Kidney (tissue), 14 donors: ENCODE data around the gene INCENP. TPM values are rescaled to one million over a fixed set of nuclear protein-coding genes. Genes with fewer than 3 reads are reported as not detected.

Experiments used
- DNase-seq, 5 donors: peaks; one replicate each; pipeline ENCODE4 v3.0.0-alpha.2; 2013 to 2020
- FAIRE-seq: peaks from 2 replicates; lab custom pipeline; 2012; peaks lifted over from hg19 to GRCh38; lab: Jason Lieb, UNC
- H3K27ac ChIP-seq, 2 donors: one replicate each; pipeline ENCODE4 v1.7.0; 2013; ENCODE audit warnings: low read depth in 2 of 2, low read length in 2 of 2, inconsistent platforms in 1 of 2
- H3K27me3 ChIP-seq: one replicate; pipeline ENCODE4 v1.7.1; 2013; ENCODE audit warnings: low read length, inconsistent platforms; ENCODE audit not compliant: control insufficient read depth, insufficient read depth
- H3K36me3 ChIP-seq, 3 donors: one replicate each; pipeline versions ENCODE4 v1.7.0 to v1.7.1; 2013; ENCODE audit warnings: low read length in 3 of 3, control low read depth in 1 of 3, inconsistent platforms in 1 of 3; ENCODE audit not compliant: insufficient read depth in 3 of 3, control insufficient read depth in 2 of 3
- H3K4me1 ChIP-seq, 3 donors: one replicate each; pipeline versions ENCODE4 v1.7.0 to v1.7.1; 2013; ENCODE audit warnings: low read length in 3 of 3, inconsistent platforms in 1 of 3, low read depth in 1 of 3; ENCODE audit not compliant: control insufficient read depth in 2 of 3, insufficient read depth in 2 of 3
- H3K4me3 ChIP-seq, 3 donors: one replicate each; pipeline versions ENCODE4 v1.7.0 to v1.8.1; 2013; ENCODE audit warnings: low read length in 3 of 3, control low read depth in 1 of 3, inconsistent platforms in 1 of 3
- H3K9ac ChIP-seq, 3 donors: one replicate each; pipeline versions ENCODE4 v1.7.0 to v1.7.1; 2013; ENCODE audit warnings: low read length in 3 of 3, control low read depth in 1 of 3, inconsistent platforms in 1 of 3
- H3K9me3 ChIP-seq, 3 donors: one replicate each; pipeline versions ENCODE4 v1.7.0 to v1.7.1; 2013; ENCODE audit warnings: low read length in 3 of 3, control low read depth in 1 of 3, inconsistent platforms in 1 of 3; ENCODE audit not compliant: control insufficient read depth in 2 of 3, insufficient read depth in 1 of 3
- CTCF ChIP-seq: IDR thresholded peaks from 3 replicates; pipeline ENCODE4 v1.5.1; 2012; ENCODE audit warnings: mild to moderate bottlenecking, moderate library complexity, borderline replicate concordance; ENCODE audit not compliant: insufficient read depth; ENCODE audit errors: extremely low read depth
- intact Hi-C: fragments of 100-400 bp; cut with DNase I; formaldehyde crosslinking; loops from one replicate; pipeline ENCODE4 v1.11.1; 2022
- polyA plus RNA-seq: library from polyadenylated mRNA; stranded (reverse); fragments of 350-450 nt; fragmentation: Illumina TruSeq; extraction: RNeasy Lipid Tissue Mini Kit (QIAGEN cat#74804); gene quantifications from one replicate; pipeline ENCODE4 v1.2.3, GENCODE V29; 2014; ENCODE audit warnings: low read depth, low replicate concordance; ENCODE audit not compliant: insufficient read depth
- total RNA-seq: library from RNA; stranded (reverse); fragmentation: NEBNext Ultra II Directional; extraction: Animal tissue kit (Norgen Biotek cat#: 25700); gene quantifications from one replicate; pipeline ENCODE4 v1.2.1, GENCODE V29; 2021
- donor health status: control.
- donor health status: control.
- donor health status: control.
- donor health status: control.
- donor health status: control.
- donor health status: DM: yes; HTN: yes; CAD: no.
- donor health status: Normal renal cell carcinoma (clear cell type).

Gene INCENP
- total and polyA plus RNA-seq, 2 donors from 2014 or later: 2.9 to 17.5 TPM

GRCh38 chr11:62127426-62127825, 3.6 kb downstream of the INCENP start:
- H3K36me3 ChIP-seq: peaks cover 0 to 13% (median 5%) of the 10 kb centered on the region in 3 donors
- peaks cover 4 to 8% (median 6%) of the 10 kb centered on the region in 3 donors for H3K4me1 ChIP-seq
- FAIRE-seq (no peak), DNase-seq (no peak)
- no peak overlapping the region for H3K4me3 ChIP-seq
- no peak overlapping the region for H3K9ac ChIP-seq
- intact Hi-C loops: no loop called here
- H3K9me3 ChIP-seq: no peaks in the 10 kb centered on the region
- H3K27ac ChIP-seq: no peak overlapping the region
- TF ChIP-seq CTCF: no peak
- H3K27me3 ChIP-seq: no peaks in the 10 kb centered on the region

GRCh38 chr11:62127941-62128770, 4.3 kb downstream of the INCENP start:
- Histone ChIP-seq H3K9ac (no peak overlapping the region), H3K9me3 (no peaks in the 10 kb centered on the region), H3K27me3 (no peaks in the 10 kb centered on the region), H3K36me3 (peaks cover 0 to 13% (median 9%) of the 10 kb centered on the region in 3 donors), H3K27ac (no peak overlapping the region), H3K4me1 (peaks cover 4 to 8% (median 4%) of the 10 kb centered on the region in 3 donors), H3K4me3 (no peak overlapping the region)
- DNase-seq: no peak
- TF ChIP-seq CTCF: no peak
- FAIRE-seq: no peak
- intact Hi-C loops: no loop called here

GRCh38 chr11:62128835-62129234, 5.0 kb downstream of the INCENP start:
- H3K4me3 ChIP-seq: no peak overlapping the region
- DNase-seq: no peak
- FAIRE-seq: no peak
- H3K36me3 ChIP-seq: peaks cover 0 to 13% (median 9%) of the 10 kb centered on the region in 3 donors
- TF ChIP-seq CTCF: no peak
- H3K27me3 ChIP-seq: no peaks in the 10 kb centered on the region
- H3K9ac ChIP-seq: no peak overlapping the region
- H3K27ac ChIP-seq: no peak overlapping the region
- intact Hi-C loops: no loop called here
- H3K4me1 ChIP-seq: peaks cover 3 to 8% (median 4%) of the 10 kb centered on the region in 3 donors
- H3K9me3 ChIP-seq: no peaks in the 10 kb centered on the region
